Right hindlimb (tissue), 1 donor: ENCODE data around the gene DNPH1.

ENCODE experiments used
- DNase-seq: peaks from one replicate; pipeline ENCODE4 v3.0.0-alpha.2; 2018

DNPH1 gene

GRCh38 chr6:43180058-43180457 lies 49.2 kb downstream of the DNPH1 start:
- DNase-seq: no peak

DNA sequence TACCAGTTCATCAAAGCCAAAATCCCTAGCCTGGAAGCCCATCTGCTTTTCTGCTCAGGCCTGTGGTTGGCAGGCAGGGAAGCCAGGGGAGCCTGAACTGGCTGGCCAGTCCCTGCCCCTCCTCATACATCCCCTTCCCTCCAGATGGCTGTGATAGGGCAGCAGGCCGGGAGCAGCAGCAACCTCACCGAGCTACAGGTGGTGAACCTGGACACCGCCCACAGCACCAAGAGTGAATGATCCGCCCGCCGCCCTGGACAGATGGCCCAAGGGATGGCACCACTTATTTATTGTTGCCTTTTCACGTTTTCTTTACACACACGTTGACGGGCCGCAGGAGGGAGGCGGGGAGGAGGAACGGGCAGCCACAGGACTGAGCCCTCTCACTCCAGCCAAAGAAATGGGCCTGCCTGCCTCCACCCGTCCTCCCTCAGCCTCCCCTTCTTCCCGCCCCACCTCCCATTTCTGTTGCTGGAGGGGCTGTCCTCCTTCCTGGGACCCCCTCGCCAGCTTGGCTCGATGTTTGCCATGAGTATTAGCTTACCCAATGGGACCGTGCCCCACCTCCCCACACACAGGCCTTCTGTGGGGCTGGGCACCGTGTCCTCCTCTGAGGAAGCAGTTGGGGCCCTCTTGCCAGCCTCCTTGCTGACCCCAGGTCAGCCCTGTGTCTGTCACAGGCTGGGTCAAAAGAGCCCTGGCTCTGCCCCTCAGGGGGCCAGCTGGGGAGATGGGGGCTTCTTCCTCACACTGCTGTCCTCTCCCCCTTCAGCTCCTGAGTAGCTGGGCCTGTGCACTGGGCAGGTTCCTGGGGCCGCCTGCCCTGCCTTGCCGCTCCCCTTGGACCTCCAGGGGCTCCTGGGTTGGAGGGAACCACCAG lies 50.1 kb downstream of the DNPH1 start:
- DNase-seq: no peak

DNA sequence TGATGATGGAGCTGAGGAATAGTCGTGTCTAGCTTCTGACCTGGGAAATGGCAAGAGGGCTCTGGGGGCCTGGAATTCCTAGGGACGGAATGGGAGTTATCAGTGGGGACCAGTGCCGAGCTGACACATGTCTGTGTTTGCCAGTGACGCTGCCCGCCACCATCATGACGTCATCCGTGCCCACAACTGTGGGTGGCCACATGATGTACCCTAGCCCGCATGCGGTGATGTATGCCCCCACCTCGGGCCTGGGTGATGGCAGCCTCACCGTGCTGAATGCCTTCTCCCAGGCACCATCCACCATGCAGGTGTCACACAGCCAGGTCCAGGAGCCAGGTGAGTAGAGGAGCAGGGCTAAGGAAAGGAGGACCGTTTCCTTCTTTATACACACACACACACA lies 51.1 kb downstream of the DNPH1 start:
- DNase-seq: no peak

DNA sequence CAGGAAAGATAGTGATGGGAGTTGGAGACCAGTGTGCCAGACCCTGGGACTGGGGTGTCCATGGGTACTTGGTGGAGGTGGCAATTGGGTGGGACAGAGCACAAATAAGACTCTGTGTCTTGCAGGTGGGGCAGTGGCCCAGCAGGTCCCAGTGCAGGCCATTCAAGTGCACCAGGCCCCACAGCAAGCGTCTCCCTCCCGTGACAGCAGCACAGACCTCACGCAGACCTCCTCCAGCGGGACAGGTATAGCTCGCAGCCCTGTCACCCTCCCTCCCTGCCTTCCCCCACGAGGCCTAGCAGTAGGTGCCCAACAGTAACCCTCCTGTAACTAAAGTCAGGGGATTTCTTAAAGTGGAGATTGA lies 52.9 kb downstream of the DNPH1 start:
- DNase-seq: no peak

GRCh38 chr6:43175676-43176422 lies 53.4 kb downstream of the DNPH1 start:
- DNase-seq: no peak
